ENCODE results near the gene TLE7. TPM values are rescaled to one million over a fixed set of nuclear protein-coding genes. Genes with fewer than 3 reads are reported as not detected.

Gene TLE7
- total and polyA plus RNA-seq, 2 donors (not counting 1 experiment from before 2014, with no cell fraction given) = not detected

DNA sequence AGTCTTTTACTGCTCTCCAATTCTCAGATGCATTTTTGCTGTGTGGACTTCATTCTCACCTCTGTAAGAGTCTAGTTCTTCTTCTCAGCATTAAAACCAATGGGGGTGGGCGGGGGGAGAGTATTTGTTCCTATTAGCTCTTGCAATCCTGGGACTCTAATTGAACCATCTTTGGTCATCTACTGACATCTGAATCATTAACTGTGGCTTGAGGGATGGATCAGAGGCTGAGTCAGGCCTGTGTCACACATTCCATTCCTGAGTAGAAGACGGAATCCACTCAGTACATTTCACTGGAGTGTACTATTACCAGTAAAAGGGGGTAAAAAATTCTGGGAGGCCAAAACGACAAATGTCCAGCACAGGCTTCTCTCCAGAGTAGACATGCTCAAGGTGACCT is 33.0 kb upstream of the TLE7 start:
- Histone ChIP-seq H3K79me2 (ENCODE audit: control insufficient read depth, insufficient read depth, low read length) (no peaks in the 10 kb centered on the region), H4K20me1 (ENCODE audit: control insufficient read depth, extremely low read depth, insufficient read depth, low read length) (no peaks in the 10 kb centered on the region), H3K9me3 (ENCODE audit: control insufficient read depth, insufficient read depth, low read depth, low read length) (no peaks in the 10 kb centered on the region), H3K27ac (ENCODE audit: insufficient read depth, low read length) (peak overlapping the region; percentile 74), H3K36me3 (ENCODE audit: control insufficient read depth, insufficient read depth, low read length) (peaks cover 2% of the 10 kb centered on the region), H3K4me3 (replicated peaks in 1 of 4; ENCODE audit: control extremely low read depth in 1 of 4, insufficient read depth in 1 of 4, low read depth in 3 of 4, low read length in 4 of 4) (no peak overlapping the region), H3K27me3 (ENCODE audit: control insufficient read depth, insufficient read depth, low read length) (no peaks in the 10 kb centered on the region), H3K4me2 (ENCODE audit: extremely low read depth, insufficient read depth, low read length) (peak overlapping the region; percentile 30), H3K4me1 (ENCODE audit: control insufficient read depth, extremely low read depth, insufficient read depth, low read length) (peaks cover 8% of the 10 kb centered on the region), H2AFZ (ENCODE audit: low read length) (no peak overlapping the region), H3K9ac (ENCODE audit: insufficient read depth, low read length) (no peak overlapping the region)
- peak; percentile 78 to 94 for DNase-seq (ENCODE audit: low read depth in 2 of 2)
- TF ChIP-seq CTCF (conservative IDR thresholded peaks at IDR 0.05 in 1 of 2, IDR thresholded peaks at IDR 0.05 in 1 of 2; ENCODE audit: low read depth in 1 of 2, low read length in 2 of 2) = no peak
- TF ChIP-seq EZH2 (IDR thresholded peaks at IDR 0.05; ENCODE audit: low read length, missing control alignments) = no peak

- no peak overlapping the region for H3K4me3 ChIP-seq (replicated peaks in 1 of 4; ENCODE audit: control extremely low read depth in 1 of 4, insufficient read depth in 1 of 4, low read depth in 3 of 4, low read length in 4 of 4)
- DNase-seq (ENCODE audit: low read depth in 2 of 2) = peak in 1 of 2 donors; percentile 13
- peak overlapping the region; percentile 19 for H3K27ac ChIP-seq (ENCODE audit: insufficient read depth, low read length)
- H3K79me2 ChIP-seq (ENCODE audit: control insufficient read depth, insufficient read depth, low read length) = no peaks in the 10 kb centered on the region
- H4K20me1 ChIP-seq (ENCODE audit: control insufficient read depth, extremely low read depth, insufficient read depth, low read length) = no peaks in the 10 kb centered on the region
- no peaks in the 10 kb centered on the region for H3K27me3 ChIP-seq (ENCODE audit: control insufficient read depth, insufficient read depth, low read length)
- H2AFZ ChIP-seq (ENCODE audit: low read length) = no peak overlapping the region
- H3K9ac ChIP-seq (ENCODE audit: insufficient read depth, low read length) = no peak overlapping the region
- H3K36me3 ChIP-seq (ENCODE audit: control insufficient read depth, insufficient read depth, low read length) = peaks cover 2% of the 10 kb centered on the region
- no peaks in the 10 kb centered on the region for H3K9me3 ChIP-seq (ENCODE audit: control insufficient read depth, insufficient read depth, low read depth, low read length)
- TF ChIP-seq CTCF (conservative IDR thresholded peaks at IDR 0.05 in 1 of 2, IDR thresholded peaks at IDR 0.05 in 1 of 2; ENCODE audit: low read depth in 1 of 2, low read length in 2 of 2) (no peak), EZH2 (IDR thresholded peaks at IDR 0.05; ENCODE audit: low read length, missing control alignments) (no peak)
- H3K4me1 ChIP-seq (ENCODE audit: control insufficient read depth, extremely low read depth, insufficient read depth, low read length) = peaks cover 8% of the 10 kb centered on the region
- H3K4me2 ChIP-seq (ENCODE audit: extremely low read depth, insufficient read depth, low read length) = no peak overlapping the region
These were observed 32.0 kb upstream of the TLE7 start for GRCh38 chr16:71473891-71474290.

DNA sequence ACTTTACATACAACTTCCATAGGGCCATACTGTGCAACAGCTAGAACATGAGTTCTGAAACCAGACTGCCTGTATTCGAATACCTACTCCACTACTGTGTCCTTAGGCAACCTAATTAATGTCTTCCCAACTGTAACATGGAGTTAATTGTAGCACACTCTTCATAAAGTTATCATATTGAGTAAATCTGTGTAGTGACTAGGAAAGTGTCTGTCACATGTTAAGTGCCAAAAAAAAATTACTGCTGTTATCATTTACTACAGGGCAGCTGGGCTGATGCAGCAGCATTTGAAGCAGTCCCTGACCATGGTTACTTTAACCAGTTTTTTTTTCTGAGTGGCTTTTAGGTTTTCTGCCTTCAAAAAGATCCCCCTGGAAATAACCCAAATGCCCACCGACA is 31.1 kb upstream of the TLE7 start:
- TF ChIP-seq EZH2 (IDR thresholded peaks at IDR 0.05; ENCODE audit: low read length, missing control alignments) = no peak
- TF ChIP-seq CTCF (conservative IDR thresholded peaks at IDR 0.05 in 1 of 2, IDR thresholded peaks at IDR 0.05 in 1 of 2; ENCODE audit: low read depth in 1 of 2, low read length in 2 of 2) = no peak
- Histone ChIP-seq H3K36me3 (ENCODE audit: control insufficient read depth, insufficient read depth, low read length) (no peaks in the 10 kb centered on the region), H3K79me2 (ENCODE audit: control insufficient read depth, insufficient read depth, low read length) (no peaks in the 10 kb centered on the region), H3K27me3 (ENCODE audit: control insufficient read depth, insufficient read depth, low read length) (no peaks in the 10 kb centered on the region), H3K4me3 (replicated peaks in 1 of 4; ENCODE audit: control extremely low read depth in 1 of 4, insufficient read depth in 1 of 4, low read depth in 3 of 4, low read length in 4 of 4) (no peak overlapping the region), H3K4me2 (ENCODE audit: extremely low read depth, insufficient read depth, low read length) (no peak overlapping the region), H3K4me1 (ENCODE audit: control insufficient read depth, extremely low read depth, insufficient read depth, low read length) (peaks cover 8% of the 10 kb centered on the region), H3K9me3 (ENCODE audit: control insufficient read depth, insufficient read depth, low read depth, low read length) (no peaks in the 10 kb centered on the region), H2AFZ (ENCODE audit: low read length) (no peak overlapping the region), H4K20me1 (ENCODE audit: control insufficient read depth, extremely low read depth, insufficient read depth, low read length) (no peaks in the 10 kb centered on the region), H3K27ac (ENCODE audit: insufficient read depth, low read length) (no peak overlapping the region), H3K9ac (ENCODE audit: insufficient read depth, low read length) (no peak overlapping the region)
- DNase-seq (ENCODE audit: low read depth in 2 of 2) = no peak
